K562 (cell line): Measurements from ENCODE around the gene CHAC1. TPM values are rescaled to one million over a fixed set of nuclear protein-coding genes. Genes with fewer than 3 reads are reported as not detected.

Experiments
- ATAC-seq: fragments of 200-7000 bp; cut with Tn5 transposase; 3 replicates; pipeline ENCODE4 v1.9.1; 2020; ENCODE audit warnings: moderate library complexity
- BruUV-seq: library from RNA; stranded (reverse); fragments of 400-500 nt; replicated peaks from 2 replicates; lab custom pipeline; 2021; lab: Mats Ljungman, UMichigan
- CTCF ChIA-PET: fragments of 300-600 bp; formaldehyde crosslinking; extraction: SDS; loops from one replicate; lab custom pipeline; 2021; ENCODE audit warnings: low intra/inter-chr PET ratio; lab: Yijun Ruan, JAX
- POLR2A ChIA-PET: fragments of 300-600, 350-650 bp; sonication (Branson Sonifier 250); formaldehyde crosslinking; extraction: SDS; loops from one replicate; lab custom pipeline; 2021; ENCODE audit warnings: antibody characterized with exemption, inconsistent platforms; lab: Yijun Ruan, JAX
- DNase-seq, 4 experiments: peaks; one replicate each; pipeline versions ENCODE4 v3.0.0 to v3.0.0-alpha.2; 2011 to 2018; ENCODE audit warnings: low spot score in 3 of 4, mixed read lengths in 3 of 4; ENCODE audit errors: extremely low read depth in 1 of 4
- FAIRE-seq: peaks from 2 replicates; lab custom pipeline; 2011; peaks lifted over from hg19 to GRCh38; lab: Jason Lieb, UNC
- H2AFZ ChIP-seq: 2 replicates; pipeline ENCODE4 v1.6.0; 2011; ENCODE audit warnings: low read depth, low read length, control low read depth, inconsistent platforms
- H3K27ac ChIP-seq: fragments of 200-600 bp; 3 replicates; pipeline ENCODE4 v1.8.0; 2011; ENCODE audit warnings: low read depth, mild to moderate bottlenecking, control low read depth, inconsistent platforms, low read length, moderate library complexity, mixed read lengths; ENCODE audit errors: extremely low read depth
- H3K27me3 ChIP-seq, 2 experiments: fragments of 300-600 bp in 1 of 2; 2 replicates in 1 of 2; 3 replicates in 1 of 2; pipeline versions ENCODE4 v1.6.0 to v1.8.0; 2011; ENCODE audit warnings: inconsistent platforms in 2 of 2, low read length in 2 of 2, mild to moderate bottlenecking in 1 of 2, mixed read lengths in 1 of 2, moderate library complexity in 1 of 2; ENCODE audit not compliant: control insufficient read depth in 2 of 2, insufficient read depth in 2 of 2
- H3K36me3 ChIP-seq: fragments of 300-600 bp; 3 replicates; pipeline ENCODE4 v1.8.0; 2011; ENCODE audit warnings: mild to moderate bottlenecking, low read length, inconsistent platforms; ENCODE audit not compliant: control insufficient read depth, insufficient read depth
- H3K4me1 ChIP-seq, 2 experiments: fragments of 200-600 bp in 1 of 2; replicated peaks in 1 of 2; 2 replicates in 1 of 2; 3 replicates in 1 of 2; pipeline versions ENCODE4 v1.5.1 to v1.8.0; 2011; ENCODE audit warnings: inconsistent platforms in 2 of 2, low read length in 2 of 2, mild to moderate bottlenecking in 1 of 2, mixed read lengths in 1 of 2, moderate library complexity in 1 of 2; ENCODE audit not compliant: control insufficient read depth in 2 of 2, insufficient read depth in 2 of 2
- H3K4me2 ChIP-seq: 2 replicates; pipeline ENCODE4 v1.6.1; 2011; ENCODE audit warnings: low read length, control low read depth, inconsistent platforms, mixed read lengths; ENCODE audit not compliant: insufficient read depth
- H3K4me3 ChIP-seq: fragments of 200-600 bp; sonication (generic), shearing (Covaris generic); 2 replicates; pipeline ENCODE4 v1.5.1; 2016; ENCODE audit warnings: control low read depth, inconsistent platforms
- H3K79me2 ChIP-seq: fragments of 200-600 bp; 3 replicates; pipeline ENCODE4 v1.8.0; 2011; ENCODE audit warnings: low read length, inconsistent platforms; ENCODE audit not compliant: control insufficient read depth, insufficient read depth
- H3K9ac ChIP-seq, 2 experiments: 2 replicates each; pipeline versions ENCODE4 v1.6.0 to v1.6.1; 2011; ENCODE audit warnings: low read depth in 2 of 2, low read length in 2 of 2, control low read depth in 1 of 2, inconsistent platforms in 1 of 2, mild to moderate bottlenecking in 1 of 2, mixed read lengths in 1 of 2; ENCODE audit not compliant: insufficient read depth in 1 of 2
- H3K9me1 ChIP-seq: one replicate; pipeline ENCODE4 v1.6.0; 2011; ENCODE audit warnings: inconsistent platforms, mild to moderate bottlenecking, low read length, moderate library complexity; ENCODE audit not compliant: control insufficient read depth, insufficient read depth
- H3K9me3 ChIP-seq: replicated peaks from 2 replicates; pipeline ENCODE4 v1.5.1; 2011; ENCODE audit warnings: low read depth, low read length, inconsistent platforms; ENCODE audit not compliant: control insufficient read depth, insufficient read depth
- H4K20me1 ChIP-seq: replicated peaks from 2 replicates; pipeline ENCODE4 v1.6.1; 2011; ENCODE audit warnings: low read length, inconsistent platforms, mixed read lengths; ENCODE audit not compliant: control insufficient read depth, insufficient read depth
- ELF4 ChIP-seq: fragments of 450-650 bp; formaldehyde crosslinking; IDR thresholded peaks from 2 replicates; pipeline ENCODE4 v1.4.0; 2022; ENCODE audit warnings: missing genetic modification characterization
- ESRRA ChIP-seq: fragments of 450-650 bp; IDR thresholded peaks from 2 replicates; pipeline ENCODE4 v1.6.1; 2014; ENCODE audit warnings: low read depth, mild to moderate bottlenecking, moderate library complexity, borderline replicate concordance
- ESRRB ChIP-seq: fragments of 250-450 bp; sonication (Bioruptor Pico); IDR thresholded peaks from 2 replicates; pipeline ENCODE4 v1.5.0; 2020; ENCODE audit warnings: mild to moderate bottlenecking, moderate library complexity, borderline replicate concordance
- FOXP1 ChIP-seq: sonication (generic); formaldehyde crosslinking; IDR thresholded peaks from 2 replicates; pipeline ENCODE4 v1.8.0; 2022; ENCODE audit warnings: mild to moderate bottlenecking, missing genetic modification reagents
- ILF3 ChIP-seq: fragments of 450-650 bp; IDR thresholded peaks from 2 replicates; pipeline ENCODE4 v1.6.1; 2018; ENCODE audit warnings: antibody characterized with exemption, mild to moderate bottlenecking, moderate library complexity, borderline replicate concordance
- KDM2B ChIP-seq: fragments of 250-450 bp; sonication (Bioruptor Pico); IDR thresholded peaks from 2 replicates; pipeline ENCODE4 v1.8.0; 2021; ENCODE audit warnings: mild to moderate bottlenecking, moderate library complexity
- MYNN ChIP-seq, 2 experiments: sonication (generic); formaldehyde crosslinking in 1 of 2; IDR thresholded peaks; 2 replicates each; pipeline versions ENCODE4 v1.5.0 to v1.6.1; 2016 to 2020; ENCODE audit warnings: antibody characterized with exemption in 1 of 2, missing genetic modification reagents in 1 of 2
- NCOA2 ChIP-seq, 2 experiments: fragments of 450-650 bp; IDR thresholded peaks; 2 replicates each; pipeline ENCODE4 v1.6.1; 2018; ENCODE audit warnings: mild to moderate bottlenecking in 2 of 2, moderate library complexity in 1 of 2; ENCODE audit not compliant: partially characterized antibody in 2 of 2
- PHB ChIP-seq: fragments of 250-450 bp; sonication (Bioruptor Pico); IDR thresholded peaks from 2 replicates; pipeline ENCODE4 v1.5.0; 2021
- RAD21 ChIP-seq, 2 experiments: fragments of 250-450 bp in 1 of 2; fragments of 450-650 bp in 1 of 2; sonication (Bioruptor Pico) in 1 of 2; formaldehyde crosslinking in 1 of 2; IDR thresholded peaks in 1 of 2; conservative IDR thresholded peaks in 1 of 2; 2 replicates each; pipeline versions ENCODE4 v1.4.0 to v1.8.0; 2020 to 2022; ENCODE audit warnings: mild to moderate bottlenecking in 2 of 2, moderate library complexity in 1 of 2
- RBM34 ChIP-seq: fragments of 200-400 bp; formaldehyde crosslinking; IDR thresholded peaks from 2 replicates; pipeline ENCODE4 v1.6.1; 2018; ENCODE audit warnings: low read length, borderline replicate concordance; ENCODE audit not compliant: insufficient read depth
- RNF2 ChIP-seq: sonication (generic); IDR thresholded peaks from 2 replicates; pipeline ENCODE4 v1.6.1; 2016
- SMARCA5 ChIP-seq: fragments of 450-650 bp; IDR thresholded peaks from 2 replicates; pipeline ENCODE4 v1.6.1; 2016
- SMC3 ChIP-seq: conservative IDR thresholded peaks from 2 replicates; pipeline ENCODE4 v1.6.1; 2011; ENCODE audit warnings: low read depth, low read length, improper control_type of control experiment; ENCODE audit not compliant: insufficient read depth
- VEZF1 ChIP-seq: fragments of 200-800 bp; sonication (Bioruptor generic); IDR thresholded peaks from 2 replicates; pipeline ENCODE4 v1.6.1; 2017; ENCODE audit warnings: missing genetic modification characterization, missing compliant biosample characterization
- ZNF165 ChIP-seq: fragments of 250-450 bp; sonication (Bioruptor Pico); IDR thresholded peaks from 2 replicates; pipeline ENCODE4 v1.4.0; 2020; ENCODE audit warnings: borderline replicate concordance
- ZNF408 ChIP-seq: fragments of 250-450 bp; sonication (Bioruptor Pico); IDR thresholded peaks from 2 replicates; pipeline ENCODE4 v1.4.0; 2020; ENCODE audit warnings: low read depth, mild to moderate bottlenecking, moderate library complexity
- WGBS: fragments of 100-300 bp; shearing (Covaris generic); methylation state at CpG from one replicate; pipeline ENCODE4 v1.1.6; 2016; ENCODE audit warnings: low coverage, mixed read lengths; ENCODE audit not compliant: insufficient coverage; ENCODE audit errors: missing lambda C conversion rate; 5-methylcytosine and 5-hydroxymethylcytosine counted together
- in situ Hi-C: fragments of 300-500 bp; cut with MboI; formaldehyde crosslinking; loops from 4 replicates; pipeline ENCODE4 v1.15.0; 2018; ENCODE audit warnings: inconsistent platforms, mixed read lengths
- intact Hi-C: fragments of 100-400 bp; cut with micrococcal nuclease; formaldehyde crosslinking; loops from 2 replicates; pipeline ENCODE4 v1.14.2; 2022
- polyA plus RNA-seq, 8 experiments: library from polyadenylated mRNA; depleted of rRNA in 4 of 8; stranded (reverse) in 5 of 8; unstranded in 3 of 8; fragments of >200 nt; fragmentation: Nextera tagmentation in 2 of 8; fragmentation: Illumina TruSeq in 1 of 8; extraction: Ambion mirVana in 2 of 8; extraction: Trizol in 1 of 8; gene quantifications; 2 replicates each; pipeline versions ENCODE4 v1.2.1 to v1.2.3, GENCODE V29; 2011 to 2014; ENCODE audit warnings: inconsistent platforms in 1 of 8, missing spikeins in 1 of 8
- total RNA-seq, 7 experiments: library from RNA; depleted of rRNA in 6 of 7; stranded (reverse); fragments of >200 nt in 6 of 7; fragmentation: Illumina TruSeq in 2 of 7; extraction: Trizol in 2 of 7; gene quantifications; 2 replicates each; pipeline versions ENCODE4 v1.2.1 to v1.2.3, GENCODE V29; 2011 to 2021; ENCODE audit warnings: low replicate concordance in 1 of 7
- TF ChIP-seq, protein P1 (sequence below): fragments of 250-450 bp; sonication (Bioruptor Pico); IDR thresholded peaks from 2 replicates; pipeline ENCODE4 v1.8.0; 2022; ENCODE audit warnings: inconsistent platforms, mild to moderate bottlenecking, moderate library complexity, borderline replicate concordance

CHAC1 gene
- total and polyA plus RNA-seq, 9 of the 15 experiments (the other 6 are each of a cell fraction or from before 2014, with no cell fraction given) = 0.47 to 39.0 (median 7.5) TPM

DNA sequence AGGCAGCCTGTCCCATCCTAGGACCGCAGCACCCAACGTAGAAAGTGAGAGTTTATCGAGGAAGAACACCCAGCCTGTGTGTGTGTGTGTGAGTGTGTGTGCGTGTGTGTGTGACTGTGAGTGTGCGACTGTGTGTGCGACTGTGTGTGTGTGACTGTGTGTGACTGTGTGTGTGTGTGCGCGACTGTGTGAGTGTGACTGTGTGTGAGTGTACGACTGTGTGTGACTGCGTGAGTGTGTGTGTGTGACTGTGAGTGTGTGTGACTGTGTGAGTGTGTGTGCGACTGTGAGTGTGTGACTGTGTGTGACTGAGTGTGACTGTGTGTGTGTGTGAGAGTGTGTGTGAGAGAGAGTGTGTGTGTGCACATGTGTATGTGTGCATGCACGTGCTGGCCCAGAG lies 39.3 kb upstream of the CHAC1 start (continued):
- TF ChIP-seq ZNF408 (CRISPR knock-in tag) = no peak
- TF ChIP-seq FOXP1 (CRISPR knock-in tag) = no peak
- peak; percentile 51; the same call in 1 of the 2 replicates for TF ChIP-seq SMARCA5
- TF ChIP-seq ESRRA = no peak
- no peak for TF ChIP-seq PHB (CRISPR knock-in tag)
- peak; percentile 33; the same call in 1 of the 2 replicates for TF ChIP-seq MYNN (IDR thresholded peaks at IDR 0.05)
- no peak for TF ChIP-seq MYNN (CRISPR knock-in tag; IDR thresholded peaks at IDR 0.05)
- TF ChIP-seq ILF3 = no peak
- TF ChIP-seq VEZF1 (CRISPR knock-in tag) = no peak
- no peak for TF ChIP-seq ESRRB (CRISPR knock-in tag)
- TF ChIP-seq RBM34 = no peak

DNA sequence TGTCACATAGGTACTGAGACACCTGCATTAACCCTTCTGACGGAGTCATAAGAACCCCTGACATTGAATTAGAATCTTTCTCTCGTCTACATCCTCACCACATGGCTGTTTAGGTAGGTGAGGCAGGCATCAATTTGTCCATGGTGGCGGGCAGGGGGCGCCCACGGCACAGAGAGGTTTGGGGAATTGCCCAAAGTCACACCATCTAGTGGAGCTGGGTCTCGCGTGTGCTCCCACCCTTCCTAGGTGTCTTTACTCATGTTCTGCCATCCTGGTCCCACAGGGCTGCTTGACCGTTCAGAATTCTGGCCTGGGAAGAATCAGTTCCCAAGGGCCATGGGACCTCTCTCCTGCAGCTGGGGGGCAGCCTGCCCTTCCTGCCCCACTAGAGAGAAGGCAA lies 38.8 kb upstream of the CHAC1 start:
- in situ Hi-C loops (no loop called here), intact Hi-C loops (loop anchor here (2.0 kb wide), 1 partner anchor 108 kb away; no protein-coding TSS in a partner anchor)
- H3K4me3 ChIP-seq = no peak overlapping the region
- H3K4me1 ChIP-seq = peaks cover 0 to 33% of the 10 kb centered on the region in 2 experiments; a peak in 3 of 5 replicates
- BruUV-seq = no TSS peak
- 30% methylated on average over 5 of the region's 8 CpGs for WGBS
- H3K9me1 ChIP-seq = no peaks in the 10 kb centered on the region
- no peak overlapping the region; a peak in 1 of 4 replicates for H3K9ac ChIP-seq
- ChIA-PET CTCF (interaction anchor here (0.6 to 1.5 kb wide), 3 partner anchors 104 to 269 kb away, joined by 3 to 8 read pairs (median 3); no protein-coding TSS in a partner anchor), POLR2A (interaction anchor here (0.6 kb wide), 1 partner anchor 972 kb away, joined by 3 read pairs; no protein-coding TSS in a partner anchor)
- no peaks in the 10 kb centered on the region for H3K9me3 ChIP-seq
- H3K27me3 ChIP-seq = no peaks in the 10 kb centered on the region
- FAIRE-seq (peak; percentile 51), ATAC-seq (peak; percentile 56; the same call in 2 of the 3 replicates), DNase-seq (peak in 1 of 4 experiments; percentile 45)
- no peaks in the 10 kb centered on the region for H3K36me3 ChIP-seq
- no peak overlapping the region for H3K27ac ChIP-seq
- H3K4me2 ChIP-seq = no peak overlapping the region
- H3K79me2 ChIP-seq = no peaks in the 10 kb centered on the region
- no peaks in the 10 kb centered on the region for H4K20me1 ChIP-seq
- peak overlapping the region; percentile 46 for H2AFZ ChIP-seq
- TF ChIP-seq, protein P1, sequence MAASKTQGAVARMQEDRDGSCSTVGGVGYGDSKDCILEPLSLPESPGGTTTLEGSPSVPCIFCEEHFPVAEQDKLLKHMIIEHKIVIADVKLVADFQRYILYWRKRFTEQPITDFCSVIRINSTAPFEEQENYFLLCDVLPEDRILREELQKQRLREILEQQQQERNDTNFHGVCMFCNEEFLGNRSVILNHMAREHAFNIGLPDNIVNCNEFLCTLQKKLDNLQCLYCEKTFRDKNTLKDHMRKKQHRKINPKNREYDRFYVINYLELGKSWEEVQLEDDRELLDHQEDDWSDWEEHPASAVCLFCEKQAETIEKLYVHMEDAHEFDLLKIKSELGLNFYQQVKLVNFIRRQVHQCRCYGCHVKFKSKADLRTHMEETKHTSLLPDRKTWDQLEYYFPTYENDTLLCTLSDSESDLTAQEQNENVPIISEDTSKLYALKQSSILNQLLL (CRISPR knock-in tag) = no peak
- TF ChIP-seq ELF4 (CRISPR knock-in tag) = no peak
- TF ChIP-seq ZNF165 (CRISPR knock-in tag) = no peak
- TF ChIP-seq SMC3 = peak; percentile 21; the same call in 1 of the 2 replicates
- TF ChIP-seq RAD21 (CRISPR knock-in tag; conservative IDR thresholded peaks at IDR 0.05 in 1 of 2, IDR thresholded peaks at IDR 0.05 in 1 of 2) = peak; percentile 23 to 66
- no peak for TF ChIP-seq NCOA2 (IDR thresholded peaks at IDR 0.05; ENCODE audit: partially characterized antibody in 2 of 2)
- TF ChIP-seq RNF2 = no peak
- no peak for TF ChIP-seq KDM2B (CRISPR knock-in tag)
